NT2/D1 (cell line): ENCODE data around the gene BTF3L4.

Experiments
- SUZ12 ChIP-seq: IDR thresholded peaks from 2 replicates; pipeline ENCODE4 v1.6.1; 2011; ENCODE audit not compliant: insufficient read length, insufficient read depth; ENCODE audit errors: extremely low read depth
- YY1 ChIP-seq: IDR thresholded peaks from 2 replicates; pipeline ENCODE4 v1.6.1; 2011; ENCODE audit not compliant: insufficient read length, insufficient read depth
- ZNF274 ChIP-seq: IDR thresholded peaks from 2 replicates; pipeline ENCODE4 v1.6.1; 2011; ENCODE audit warnings: mild to moderate bottlenecking, low read depth, low read length

DNA sequence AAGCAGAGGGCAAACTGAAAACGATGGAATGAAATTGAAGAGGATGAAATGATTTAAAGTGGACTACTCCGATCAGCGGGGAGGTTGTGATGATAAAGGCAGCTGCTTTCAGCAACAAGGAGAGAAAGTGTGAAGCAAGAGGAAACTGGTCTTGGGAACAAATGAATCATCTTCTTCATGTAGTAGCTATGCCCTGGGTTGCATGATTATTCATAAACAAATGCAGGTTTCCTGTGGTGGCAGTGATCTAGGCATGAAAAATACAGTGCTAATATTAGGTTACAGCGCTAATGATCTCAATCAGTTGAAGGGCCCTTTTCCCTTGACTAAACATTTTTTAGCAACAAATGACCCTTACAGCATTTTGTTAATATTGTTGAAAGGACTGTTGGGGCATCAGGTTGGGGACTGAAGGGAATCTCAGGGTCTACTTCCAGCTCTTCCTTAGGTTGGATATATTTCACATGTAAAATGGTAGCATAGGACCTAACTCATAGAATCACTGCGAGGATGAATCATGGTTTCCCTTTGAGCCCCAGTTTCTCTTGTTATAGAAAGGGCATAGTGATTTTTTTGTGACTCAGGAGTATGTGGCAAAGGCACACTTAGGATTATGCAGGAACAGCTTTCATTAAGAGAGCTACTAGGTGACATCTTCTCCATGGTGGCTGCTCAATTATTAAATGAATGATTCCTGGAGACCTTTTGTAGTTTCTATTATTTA is 83.9 kb downstream of the BTF3L4 start:
- TF ChIP-seq SUZ12 = no peak
- TF ChIP-seq YY1 = no peak
- no peak for TF ChIP-seq ZNF274
